Germinal center (tissue), 1 donor: ENCODE data around the gene P3H1.
A peak's percentile ranks its signal among the peaks of the same experiment; 100 is the strongest.
"Not testable (repeated sequence)": the region's sequence is repeated elsewhere in the genome, so short reads cannot be mapped to it uniquely, and the experiment has no call there.

Experiments
- DNase-seq: peaks from one replicate; pipeline ENCODE4 v3.0.0; 2012; ENCODE audit warnings: mixed read lengths, low spot score

The P3H1 gene

DNA sequence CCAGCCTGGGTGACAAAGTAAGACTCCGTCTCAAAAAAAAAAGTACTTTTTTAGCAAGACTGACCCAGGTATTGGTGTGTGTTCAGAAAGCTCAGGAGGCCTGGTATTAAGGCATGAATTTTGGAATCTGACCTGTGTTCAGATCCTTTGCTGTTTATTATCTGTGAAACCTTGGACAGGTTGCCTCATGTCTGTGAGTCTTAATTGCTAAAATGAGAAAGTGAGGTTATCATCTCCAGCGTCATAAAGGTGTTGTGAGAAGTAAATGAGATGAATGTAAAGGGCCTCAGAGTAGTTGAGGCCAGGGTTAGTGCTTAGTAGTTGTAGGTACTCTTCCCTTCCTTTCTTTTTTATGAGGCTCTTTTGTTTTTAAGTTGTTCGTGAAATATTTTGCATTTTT is 3.0 kb upstream of the P3H1 start:
- no peak for DNase-seq

GRCh38 chr1:42768172-42768571 is 1.3 kb upstream of the P3H1 start:
- no peak for DNase-seq

GRCh38 chr1:42767510-42768000 is 727 bp upstream of the P3H1 start:
- peak; percentile 16 for DNase-seq

DNA sequence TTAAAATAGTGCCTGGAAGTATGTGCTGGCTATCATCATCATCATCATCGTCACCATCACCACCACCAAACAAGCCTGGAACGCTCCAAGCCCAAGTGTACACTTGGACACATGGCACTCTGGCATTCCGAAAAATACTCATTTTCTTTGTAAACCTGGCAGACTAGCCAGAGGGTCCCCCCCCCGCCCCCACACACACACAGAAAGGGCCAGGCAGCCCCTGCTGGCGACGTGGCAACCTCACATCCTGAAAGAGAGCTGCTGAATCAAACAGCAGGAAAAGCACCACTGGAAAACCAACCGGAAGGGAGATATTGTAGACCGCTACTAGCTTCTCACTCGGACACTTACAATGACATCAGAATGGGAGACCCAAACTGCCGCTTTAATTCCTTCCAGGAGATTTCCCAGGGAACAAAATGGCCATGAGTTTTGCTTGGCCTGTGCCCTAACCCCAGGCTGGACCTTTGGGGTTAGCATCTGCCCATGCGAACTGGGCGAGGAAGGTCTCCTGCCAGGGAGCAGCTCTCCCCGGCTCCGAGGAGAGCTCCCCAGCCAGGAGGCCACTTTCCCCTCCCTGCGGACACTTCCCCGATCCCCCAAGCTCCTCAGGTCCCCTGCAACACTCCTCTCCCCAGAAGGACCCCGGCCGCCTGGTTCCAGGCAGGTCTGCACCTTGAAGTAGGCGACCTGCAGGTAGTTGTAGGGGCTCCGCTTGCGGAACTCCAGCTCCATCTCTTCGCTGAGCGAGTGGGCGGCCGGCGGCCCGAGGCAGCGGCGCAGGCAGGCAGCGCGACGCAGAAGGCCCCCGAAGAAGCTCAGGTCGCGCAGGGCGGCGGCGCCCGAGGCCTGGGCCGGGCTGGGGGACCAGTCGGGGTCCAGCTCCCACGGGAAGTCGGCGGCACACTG is 742 bp downstream of the P3H1 start:
- DNase-seq: peak; percentile 55

DNA sequence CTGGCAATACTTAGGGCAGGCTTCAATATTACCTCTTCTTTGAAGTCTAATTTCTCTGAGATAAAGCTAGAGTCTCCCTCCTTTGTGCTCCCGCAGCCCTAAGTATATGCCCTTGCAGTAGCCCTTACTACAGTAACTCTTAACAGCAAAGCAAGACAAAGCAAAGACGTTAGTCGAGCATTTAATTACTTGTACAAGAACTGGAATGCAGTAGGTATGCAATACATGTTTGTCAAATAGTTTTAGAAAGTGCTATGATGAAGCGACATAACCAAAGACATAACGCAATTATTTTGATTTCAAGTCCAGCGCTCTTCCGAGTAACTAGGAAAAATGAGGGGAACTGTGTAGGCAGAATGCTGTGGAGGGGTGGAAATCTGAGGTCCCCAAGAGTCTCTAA is 1.6 kb downstream of the P3H1 start:
- no peak for DNase-seq

- DNase-seq: no peak
Measured at GRCh38 chr1:42762269-42762668, 4.6 kb downstream of the P3H1 start.

- DNase-seq: no peak
Measured at GRCh38 chr1:42761567-42761966, 5.3 kb downstream of the P3H1 start.

GRCh38 chr1:42759114-42759513 is 7.7 kb downstream of the P3H1 start:
- no peak for DNase-seq

GRCh38 chr1:42758641-42759040 is 8.2 kb downstream of the P3H1 start:
- peak; percentile 23 for DNase-seq

- no peak for DNase-seq
Measured at GRCh38 chr1:42757892-42758275, 8.9 kb downstream of the P3H1 start.

DNA sequence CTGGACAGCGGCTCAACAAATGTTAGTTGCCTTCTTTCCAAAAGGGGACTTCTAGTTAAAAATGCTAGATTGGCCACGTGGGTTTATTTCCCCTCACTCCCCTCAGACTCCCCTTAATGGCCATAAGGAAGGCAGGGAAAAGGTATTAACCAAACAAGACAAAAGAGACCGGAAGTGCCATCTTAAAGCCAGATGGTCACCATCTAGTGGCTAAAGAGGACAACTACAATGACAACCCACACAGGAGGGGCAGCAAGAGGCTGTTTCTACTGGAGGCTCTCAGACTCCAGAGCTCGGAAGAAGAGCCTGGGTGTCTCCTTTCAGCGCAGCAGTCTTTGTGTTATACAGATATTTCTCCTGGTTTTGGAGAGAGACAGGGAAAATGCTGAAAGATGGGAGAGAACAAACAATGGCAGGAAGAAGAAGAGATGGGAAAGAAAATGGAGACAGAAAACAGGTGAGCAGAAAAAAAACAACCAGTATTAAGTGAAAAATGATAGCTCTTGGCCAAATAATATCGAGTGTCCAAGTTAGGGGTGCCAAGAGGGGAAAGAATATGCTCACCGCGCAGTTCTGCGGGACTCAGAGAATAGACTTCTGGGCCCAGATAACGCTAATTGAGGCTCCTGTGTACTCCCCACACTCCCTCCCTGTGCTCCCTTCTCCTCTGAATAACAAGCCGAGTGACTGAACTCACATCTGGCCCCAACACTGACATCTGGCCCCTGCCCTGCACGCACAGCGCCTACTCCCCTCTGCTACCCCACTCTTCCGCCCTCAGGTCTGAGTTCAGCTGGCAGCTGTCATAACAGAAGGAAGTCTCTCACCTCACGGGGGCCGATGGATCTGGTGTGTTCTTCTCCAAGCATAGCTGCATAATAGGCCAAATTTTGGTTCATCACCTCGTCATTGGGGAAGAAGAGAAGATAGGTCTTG is 9.6 kb downstream of the P3H1 start:
- peak; percentile 52 for DNase-seq

DNA sequence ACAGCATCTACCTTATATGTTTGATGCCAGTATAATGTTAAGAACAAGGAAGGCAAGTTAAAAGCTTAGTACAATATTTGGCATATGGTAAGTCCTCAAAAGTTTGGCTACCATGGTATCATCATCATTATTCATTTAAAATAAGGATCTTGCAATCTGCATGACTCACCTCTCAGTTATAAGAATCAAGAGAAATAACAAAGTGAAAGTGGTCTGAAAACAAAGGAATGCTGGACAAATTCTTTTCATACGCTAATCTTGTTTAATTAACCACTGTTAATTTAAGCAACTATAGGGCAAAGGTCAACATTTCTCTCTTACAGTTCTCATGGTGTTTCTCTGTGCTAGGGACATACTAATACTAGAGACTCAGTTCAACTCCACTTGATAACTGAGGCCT is 13.8 kb downstream of the P3H1 start:
- no peak for DNase-seq

GRCh38 chr1:42752284-42752683 is 14.5 kb downstream of the P3H1 start:
- no peak for DNase-seq

DNA sequence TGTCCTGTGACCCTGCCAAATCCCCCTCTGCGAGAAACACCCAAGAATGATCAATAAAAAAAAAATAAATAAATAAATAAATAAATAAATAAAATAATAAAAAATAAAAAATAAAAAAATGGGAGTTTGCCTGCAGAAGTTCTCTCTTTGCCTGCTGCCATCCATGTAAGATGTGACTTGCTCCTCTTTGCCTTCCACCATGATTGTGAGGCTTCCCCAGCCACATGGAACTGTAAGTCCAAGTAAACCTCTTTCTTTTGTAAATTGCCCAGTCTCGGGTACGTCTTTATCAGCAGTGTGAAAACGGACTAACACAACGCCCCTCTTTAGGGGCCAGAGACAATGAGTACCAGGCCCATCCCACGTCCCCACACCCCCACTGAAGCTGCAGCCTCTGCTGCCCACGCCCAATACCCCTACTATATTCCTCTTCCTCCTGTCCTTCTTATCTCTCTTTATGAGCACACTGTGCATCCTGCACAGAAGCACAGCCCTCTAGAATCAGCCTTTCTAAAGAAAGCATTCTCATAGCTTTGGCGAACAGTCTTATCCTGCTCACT is 15.2 kb downstream of the P3H1 start:
- not testable (repeated sequence) for DNase-seq

DNA sequence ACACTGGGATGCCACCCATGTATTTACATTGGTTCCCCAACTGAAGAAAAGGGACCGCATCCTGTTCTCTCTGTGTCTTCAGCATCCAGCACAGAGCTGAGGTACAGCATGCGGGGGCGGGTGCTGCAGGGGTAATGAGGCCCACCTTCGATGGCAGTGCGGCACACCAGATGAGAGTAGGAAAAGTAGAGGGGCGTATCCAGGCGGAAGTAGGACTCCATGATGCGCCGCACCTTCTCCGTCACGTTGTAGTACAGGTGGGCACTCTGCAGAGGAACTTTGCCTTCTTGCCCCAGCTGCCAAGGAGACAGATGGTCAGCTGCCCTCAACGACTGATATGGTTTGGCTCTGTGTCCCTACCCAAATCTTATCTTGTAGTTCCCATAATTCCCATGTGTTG is 16.8 kb downstream of the P3H1 start:
- no peak for DNase-seq

DNA sequence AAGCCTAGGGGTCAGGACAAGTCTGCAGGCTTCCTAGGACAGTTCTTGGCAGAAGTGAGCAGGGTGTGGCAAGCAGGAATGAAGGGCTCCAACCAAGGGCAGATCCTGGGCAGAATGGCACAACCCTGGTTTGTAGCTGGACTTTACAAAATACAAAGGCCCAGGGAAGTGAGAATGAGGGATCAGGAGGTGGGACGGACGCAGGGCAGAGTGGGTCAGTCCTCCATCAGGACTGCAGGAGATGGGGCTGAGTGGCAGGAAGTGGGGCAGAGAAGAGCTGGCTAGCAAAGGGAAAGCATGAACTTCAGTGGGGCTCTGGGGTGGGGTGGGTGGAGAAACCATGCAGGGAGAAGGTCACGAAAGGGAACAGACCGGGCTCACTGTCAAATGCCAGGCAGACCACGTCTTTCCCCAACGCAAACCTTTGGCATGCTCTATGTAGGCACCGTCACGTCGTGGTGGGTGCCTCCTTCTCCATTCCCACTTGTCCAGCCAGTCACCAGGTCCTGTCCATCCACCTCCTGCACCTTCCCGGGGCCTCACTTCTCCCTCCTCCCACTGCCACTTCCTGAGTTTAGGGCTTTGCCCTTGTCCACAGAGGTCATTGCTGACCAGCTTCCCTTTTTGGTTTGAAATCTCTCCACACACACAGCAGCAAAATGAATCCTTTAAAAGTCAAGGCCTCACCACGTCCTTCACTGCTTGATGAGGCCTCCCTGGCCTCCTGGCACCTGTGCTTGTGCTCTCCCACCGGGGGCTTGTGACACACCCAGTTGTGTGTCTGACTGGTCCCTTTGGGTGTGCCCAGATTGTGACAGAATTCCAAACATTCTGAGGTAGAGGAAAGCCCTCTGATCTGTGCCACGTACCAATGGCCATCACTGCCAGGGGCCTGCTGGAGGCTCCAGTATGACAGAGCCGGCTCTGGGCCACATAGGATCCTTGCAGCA is 18.1 kb downstream of the P3H1 start:
- DNase-seq: no peak

DNA sequence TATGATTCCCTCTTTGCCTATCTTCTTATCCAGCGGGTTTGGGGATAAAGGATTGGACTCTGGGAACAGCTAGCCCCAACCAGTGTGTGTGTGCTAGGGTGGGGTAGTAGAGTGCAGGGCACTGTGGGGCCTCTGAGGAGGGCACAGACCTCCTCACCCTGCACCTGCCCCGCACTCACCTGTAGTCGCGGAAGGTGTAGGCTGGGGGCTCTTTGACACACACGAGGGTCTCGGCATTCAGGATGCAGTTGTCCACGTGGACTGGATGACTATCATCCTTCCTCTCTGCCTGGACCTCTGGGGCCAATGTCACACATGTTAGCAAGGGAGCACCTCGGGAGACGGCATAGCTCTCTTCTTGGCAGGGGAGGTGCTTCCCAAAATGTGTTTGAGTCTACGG is 18.8 kb downstream of the P3H1 start:
- DNase-seq: no peak

- peak; percentile 46 for DNase-seq
Measured at GRCh38 chr1:42747125-42747524, 19.7 kb downstream of the P3H1 start.

- DNase-seq: no peak
Measured at GRCh38 chr1:42746436-42747105, 20.3 kb downstream of the P3H1 start.

GRCh38 chr1:42745851-42746250 is 21.0 kb downstream of the P3H1 start:
- no peak for DNase-seq

- no peak for DNase-seq
Measured at GRCh38 chr1:42744148-42744413, 22.7 kb downstream of the P3H1 start.
